Measurements from ENCODE around the gene ATG12. TPM values are rescaled to one million over a fixed set of nuclear protein-coding genes. Genes with fewer than 3 reads are reported as not detected.

Gene ATG12
- 54.0 and 57.0 TPM in 2 replicates for total RNA-seq

GRCh38 chr5:115841382-115842088 is at the start of gene ATG12, which contains the start of gene AP3S1:
Gene ATG12 (minus strand): TSS chr5:115841565. CDS start chr5:115841552, 13 bp downstream.
Gene AP3S1 (plus strand): TSS chr5:115841935. CDS start chr5:115842038, 103 bp downstream.

GRCh38 chr5:115816226-115817081 is 24.9 kb downstream of the ATG12 start, which contains the start of gene CDO1:
Gene CDO1 (minus strand): TSS chr5:115816659. CDS start chr5:115816397, 262 bp downstream.

Other genes with a start within 250 kb of the ATG12 start
- gene TICAM2, start 239.1 kb downstream of the ATG12 start, total RNA-seq: 6.1 and 6.2 TPM in 2 replicates
- 90.4 and 126 TPM in 2 replicates for gene TMED7, start 215.5 kb downstream of the ATG12 start, total RNA-seq
- gene CDO1, start 24.9 kb downstream of the ATG12 start, total RNA-seq: 5.7 and 7.3 TPM in 2 replicates
- gene AP3S1, start 370 bp upstream of the ATG12 start, total RNA-seq: 121 and 129 TPM in 2 replicates
- 0.39 and 0.73 TPM in 2 replicates for gene LVRN, start 120.9 kb upstream of the ATG12 start, total RNA-seq
- gene ARL14EPL, start 190.9 kb upstream of the ATG12 start, total RNA-seq: 0.20 TPM in 1 of 2 replicates, not detected in the other
- 26.8 and 28.5 TPM in 2 replicates for gene COMMD10, start 243.5 kb upstream of the ATG12 start, total RNA-seq